Esophagus squamous epithelium (tissue), 4 donors: ENCODE results near the gene SPDYE6.
A peak's percentile ranks its signal among the peaks of the same experiment; 100 is the strongest.

ENCODE experiments used
- CTCF ChIP-seq, 6 experiments: fragments of 450-650 bp in 4 of 6; fragments of 200-600 bp in 2 of 6; sonication (generic) in 2 of 6; IDR thresholded peaks; one replicate each; pipeline ENCODE4 v1.5.1; 2016 to 2019; ENCODE audit warnings: antibody characterized with exemption in 6 of 6, mild to moderate bottlenecking in 4 of 6, moderate library complexity in 4 of 6
- POLR2A ChIP-seq, 4 donors: fragments of 450-650 bp; IDR thresholded peaks; one replicate each; pipeline ENCODE4 v1.6.1; 2017; ENCODE audit warnings: antibody characterized with exemption in 4 of 4, mild to moderate bottlenecking in 4 of 4, moderate library complexity in 3 of 4

GRCh38 chr7:102395873-102396709, 39.8 kb upstream of the SPDYE6 start, which contains the start of gene PRKRIP1:
- TF ChIP-seq CTCF (IDR thresholded peaks at IDR 0.05) (no peak), POLR2A (IDR thresholded peaks at IDR 0.05) (peak in 1 of 4 donors; percentile 53)
